Measurements from ENCODE around the gene PICALM.

The PICALM gene

GRCh38 chr11:86018249-86018648 lies 50.6 kb downstream of the PICALM start:
- no peak overlapping the region for H3K9ac ChIP-seq (ENCODE audit: low read depth, low read length)
- peaks cover 2% of the 10 kb centered on the region; the same call in 1 of the 2 replicates for H3K79me2 ChIP-seq (ENCODE audit: insufficient read depth, low read length)
- H3K9me3 ChIP-seq (ENCODE audit: insufficient read depth, low read length, severe bottlenecking), result no peaks in the 10 kb centered on the region
- H2AFZ ChIP-seq (ENCODE audit: low read depth, low read length), result no peak overlapping the region
- no peak for ATAC-seq (ENCODE audit: insufficient read depth, low read depth)
- no peaks in the 10 kb centered on the region for H3K4me1 ChIP-seq (ENCODE audit: insufficient read depth, low read length)
- H4K20me1 ChIP-seq (ENCODE audit: insufficient read depth, low read length), result no peaks in the 10 kb centered on the region
- no peak overlapping the region for H3K4me3 ChIP-seq (ENCODE audit: low read depth in 1 of 2, low read length in 2 of 2)
- TF ChIP-seq EZH2 (IDR thresholded peaks at IDR 0.05; ENCODE audit: borderline replicate concordance, low read depth, low read length, severe bottlenecking), result no peak
- TF ChIP-seq CTCF (IDR thresholded peaks at IDR 0.05; ENCODE audit: borderline replicate concordance, extremely low read depth, low read length, poor library complexity, severe bottlenecking), result no peak
- no peak overlapping the region for H3K4me2 ChIP-seq (ENCODE audit: insufficient read depth, low read length)
- H3K36me3 ChIP-seq (ENCODE audit: insufficient read depth, low read length), result peaks cover 68% of the 10 kb centered on the region
- no peaks in the 10 kb centered on the region for H3K27me3 ChIP-seq (ENCODE audit: insufficient read depth, low read length, poor library complexity)
- no peak overlapping the region for H3K27ac ChIP-seq (ENCODE audit: low read length)
- no peak for DNase-seq

DNA sequence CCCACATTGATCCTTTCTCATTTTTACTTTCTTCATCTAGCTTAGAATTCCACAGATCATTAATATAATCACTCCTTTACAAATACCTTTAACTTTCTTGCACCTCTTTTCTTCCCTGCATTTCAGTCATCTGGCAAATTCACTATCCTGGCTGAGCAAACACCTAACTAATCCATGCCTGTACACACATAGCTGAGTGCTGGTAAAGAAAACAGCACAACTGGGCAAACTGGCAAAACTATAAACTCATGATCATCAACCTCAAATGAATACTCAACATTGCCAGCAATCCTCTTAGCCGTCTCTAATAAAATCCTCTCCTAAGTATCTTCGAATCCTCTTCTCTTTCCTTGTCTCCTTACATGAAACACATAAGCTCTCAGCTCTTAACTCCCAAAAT lies 52.4 kb downstream of the PICALM start:
- Histone ChIP-seq H2AFZ (ENCODE audit: low read depth, low read length) (no peak overlapping the region), H3K9me3 (ENCODE audit: insufficient read depth, low read length, severe bottlenecking) (no peaks in the 10 kb centered on the region), H3K27ac (ENCODE audit: low read length) (no peak overlapping the region), H3K27me3 (ENCODE audit: insufficient read depth, low read length, poor library complexity) (no peaks in the 10 kb centered on the region), H3K4me1 (ENCODE audit: insufficient read depth, low read length) (no peaks in the 10 kb centered on the region), H3K79me2 (ENCODE audit: insufficient read depth, low read length) (peaks cover 2% of the 10 kb centered on the region; the same call in 1 of the 2 replicates), H4K20me1 (ENCODE audit: insufficient read depth, low read length) (no peaks in the 10 kb centered on the region; the same call in 1 of the 2 replicates), H3K36me3 (ENCODE audit: insufficient read depth, low read length) (peaks cover 61% of the 10 kb centered on the region), H3K4me2 (ENCODE audit: insufficient read depth, low read length) (no peak overlapping the region), H3K4me3 (ENCODE audit: low read depth in 1 of 2, low read length in 2 of 2) (no peak overlapping the region), H3K9ac (ENCODE audit: low read depth, low read length) (no peak overlapping the region)
- no peak for ATAC-seq (ENCODE audit: insufficient read depth, low read depth)
- TF ChIP-seq CTCF (IDR thresholded peaks at IDR 0.05; ENCODE audit: borderline replicate concordance, extremely low read depth, low read length, poor library complexity, severe bottlenecking) (no peak), EZH2 (IDR thresholded peaks at IDR 0.05; ENCODE audit: borderline replicate concordance, low read depth, low read length, severe bottlenecking) (no peak)
- DNase-seq, result no peak

DNA sequence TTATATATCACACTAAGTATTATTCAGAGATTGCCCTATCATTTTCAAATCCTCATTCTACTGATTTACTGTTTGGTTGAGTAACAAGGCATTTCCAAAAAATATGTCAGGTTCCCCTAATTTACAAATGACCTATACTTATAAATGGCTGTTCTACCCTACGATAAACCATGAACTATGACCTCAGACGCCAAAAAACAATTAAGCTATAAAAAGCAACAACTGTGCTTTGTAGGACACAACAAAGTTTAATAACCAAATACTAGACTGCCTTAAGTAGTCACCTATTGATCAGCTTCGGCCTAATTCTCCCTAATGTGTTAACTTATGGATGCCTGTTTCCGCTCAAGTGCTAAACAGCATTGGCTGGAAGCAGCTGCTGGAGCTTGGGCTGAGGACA lies 53.2 kb downstream of the PICALM start:
- no peak overlapping the region for H3K4me3 ChIP-seq (ENCODE audit: low read depth in 1 of 2, low read length in 2 of 2)
- H3K9ac ChIP-seq (ENCODE audit: low read depth, low read length), result no peak overlapping the region
- no peak for DNase-seq
- H3K27me3 ChIP-seq (ENCODE audit: insufficient read depth, low read length, poor library complexity), result no peaks in the 10 kb centered on the region
- no peaks in the 10 kb centered on the region for H3K9me3 ChIP-seq (ENCODE audit: insufficient read depth, low read length, severe bottlenecking)
- TF ChIP-seq EZH2 (IDR thresholded peaks at IDR 0.05; ENCODE audit: borderline replicate concordance, low read depth, low read length, severe bottlenecking) (no peak), CTCF (IDR thresholded peaks at IDR 0.05; ENCODE audit: borderline replicate concordance, extremely low read depth, low read length, poor library complexity, severe bottlenecking) (no peak)
- H3K4me2 ChIP-seq (ENCODE audit: insufficient read depth, low read length), result no peak overlapping the region
- H3K27ac ChIP-seq (ENCODE audit: low read length), result no peak overlapping the region
- H3K36me3 ChIP-seq (ENCODE audit: insufficient read depth, low read length), result peaks cover 61% of the 10 kb centered on the region
- H3K79me2 ChIP-seq (ENCODE audit: insufficient read depth, low read length), result peaks cover 2% of the 10 kb centered on the region; the same call in 1 of the 2 replicates
- H3K4me1 ChIP-seq (ENCODE audit: insufficient read depth, low read length), result no peaks in the 10 kb centered on the region
- no peaks in the 10 kb centered on the region; the same call in 1 of the 2 replicates for H4K20me1 ChIP-seq (ENCODE audit: insufficient read depth, low read length)
- ATAC-seq (ENCODE audit: insufficient read depth, low read depth), result no peak
- H2AFZ ChIP-seq (ENCODE audit: low read depth, low read length), result no peak overlapping the region

- DNase-seq (no peak), ATAC-seq (ENCODE audit: insufficient read depth, low read depth) (no peak)
- H3K27me3 ChIP-seq (ENCODE audit: insufficient read depth, low read length, poor library complexity), result no peaks in the 10 kb centered on the region
Measured at GRCh38 chr11:86014221-86014620, 54.7 kb downstream of the PICALM start.

More at GRCh38 chr11:86014221-86014620, 54.7 kb downstream of the PICALM start:
- Histone ChIP-seq H3K4me1 (ENCODE audit: insufficient read depth, low read length) (no peaks in the 10 kb centered on the region), H2AFZ (ENCODE audit: low read depth, low read length) (no peak overlapping the region), H3K4me3 (ENCODE audit: low read depth in 1 of 2, low read length in 2 of 2) (no peak overlapping the region), H3K9me3 (ENCODE audit: insufficient read depth, low read length, severe bottlenecking) (no peaks in the 10 kb centered on the region), H3K9ac (ENCODE audit: low read depth, low read length) (no peak overlapping the region), H3K4me2 (ENCODE audit: insufficient read depth, low read length) (no peak overlapping the region), H3K79me2 (ENCODE audit: insufficient read depth, low read length) (peaks cover 2% of the 10 kb centered on the region; the same call in 1 of the 2 replicates), H4K20me1 (ENCODE audit: insufficient read depth, low read length) (no peaks in the 10 kb centered on the region; the same call in 1 of the 2 replicates), H3K36me3 (ENCODE audit: insufficient read depth, low read length) (peaks cover 64% of the 10 kb centered on the region), H3K27ac (ENCODE audit: low read length) (no peak overlapping the region)
- no peak for TF ChIP-seq CTCF (IDR thresholded peaks at IDR 0.05; ENCODE audit: borderline replicate concordance, extremely low read depth, low read length, poor library complexity, severe bottlenecking)
- no peak for TF ChIP-seq EZH2 (IDR thresholded peaks at IDR 0.05; ENCODE audit: borderline replicate concordance, low read depth, low read length, severe bottlenecking)
